HG03354 (cell line): ENCODE results near the gene OLFM4.

ENCODE experiments used
- ATAC-seq: cut with Tn5 transposase; IDR thresholded peaks from one replicate; pipeline ENCODE4 v1.9.1; 2021; ENCODE audit warnings: mild to moderate bottlenecking; ENCODE audit not compliant: unreplicated experiment, poor library complexity, severe bottlenecking

OLFM4 gene

GRCh38 chr13:53028637-53029203, at the start of gene OLFM4:
OLFM4 (plus strand) TSS chr13:53028813; CDS start chr13:53028837, 24 bp downstream.
- no peak for ATAC-seq

GRCh38 chr13:52978989-52979388, 49.6 kb upstream of the OLFM4 start:
- ATAC-seq = no peak

- no peak for ATAC-seq
Observed at GRCh38 chr13:52980695-52981094, 47.9 kb upstream of the OLFM4 start.

GRCh38 chr13:52983836-52984235, 44.8 kb upstream of the OLFM4 start:
- no peak for ATAC-seq

- ATAC-seq = no peak
Observed at GRCh38 chr13:52984881-52985363, 43.7 kb upstream of the OLFM4 start.

- no peak for ATAC-seq
Observed at GRCh38 chr13:52991344-52992020, 37.1 kb upstream of the OLFM4 start.

GRCh38 chr13:52992110-52992509, 36.5 kb upstream of the OLFM4 start:
- no peak for ATAC-seq

- ATAC-seq = no peak
Observed at GRCh38 chr13:52994051-52994450, 34.6 kb upstream of the OLFM4 start.

- ATAC-seq = no peak
Observed at GRCh38 chr13:52994865-52995264, 33.7 kb upstream of the OLFM4 start.

GRCh38 chr13:52995946-52996345, 32.7 kb upstream of the OLFM4 start:
- ATAC-seq = no peak

GRCh38 chr13:52997951-52998876, 30.4 kb upstream of the OLFM4 start:
- no peak for ATAC-seq

- ATAC-seq = no peak
Observed at GRCh38 chr13:52999093-52999696, 29.4 kb upstream of the OLFM4 start.

- no peak for ATAC-seq
Observed at GRCh38 chr13:53001444-53002225, 27.0 kb upstream of the OLFM4 start.

- ATAC-seq = no peak
Observed at GRCh38 chr13:53004573-53004972, 24.0 kb upstream of the OLFM4 start.

- ATAC-seq = no peak
Observed at GRCh38 chr13:53005626-53006025, 23.0 kb upstream of the OLFM4 start.

GRCh38 chr13:53007872-53008271, 20.7 kb upstream of the OLFM4 start:
- no peak for ATAC-seq

GRCh38 chr13:53010374-53011105, 18.1 kb upstream of the OLFM4 start:
- no peak for ATAC-seq

- ATAC-seq = no peak
Observed at GRCh38 chr13:53012707-53013106, 15.9 kb upstream of the OLFM4 start.

- ATAC-seq = no peak
Observed at GRCh38 chr13:53013113-53013512, 15.5 kb upstream of the OLFM4 start.
